ENCODE data around the gene PCDH9.

GRCh38 chr13:67277581-67277980, 47.4 kb upstream of the PCDH9 start:
- TF ChIP-seq, protein P1, sequence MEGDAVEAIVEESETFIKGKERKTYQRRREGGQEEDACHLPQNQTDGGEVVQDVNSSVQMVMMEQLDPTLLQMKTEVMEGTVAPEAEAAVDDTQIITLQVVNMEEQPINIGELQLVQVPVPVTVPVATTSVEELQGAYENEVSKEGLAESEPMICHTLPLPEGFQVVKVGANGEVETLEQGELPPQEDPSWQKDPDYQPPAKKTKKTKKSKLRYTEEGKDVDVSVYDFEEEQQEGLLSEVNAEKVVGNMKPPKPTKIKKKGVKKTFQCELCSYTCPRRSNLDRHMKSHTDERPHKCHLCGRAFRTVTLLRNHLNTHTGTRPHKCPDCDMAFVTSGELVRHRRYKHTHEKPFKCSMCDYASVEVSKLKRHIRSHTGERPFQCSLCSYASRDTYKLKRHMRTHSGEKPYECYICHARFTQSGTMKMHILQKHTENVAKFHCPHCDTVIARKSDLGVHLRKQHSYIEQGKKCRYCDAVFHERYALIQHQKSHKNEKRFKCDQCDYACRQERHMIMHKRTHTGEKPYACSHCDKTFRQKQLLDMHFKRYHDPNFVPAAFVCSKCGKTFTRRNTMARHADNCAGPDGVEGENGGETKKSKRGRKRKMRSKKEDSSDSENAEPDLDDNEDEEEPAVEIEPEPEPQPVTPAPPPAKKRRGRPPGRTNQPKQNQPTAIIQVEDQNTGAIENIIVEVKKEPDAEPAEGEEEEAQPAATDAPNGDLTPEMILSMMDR (IDR thresholded peaks at IDR 0.05; ENCODE audit: low read depth, low read length), result no peak
- TF ChIP-seq EZH2phosphoT487 (IDR thresholded peaks at IDR 0.05; ENCODE audit: low read depth), result no peak

Measured in OCI-LY3 (cell line).